ENCODE measurements around the gene MIPEP.
A peak's percentile ranks its signal among the peaks of the same experiment; 100 is the strongest.

The MIPEP gene

DNA sequence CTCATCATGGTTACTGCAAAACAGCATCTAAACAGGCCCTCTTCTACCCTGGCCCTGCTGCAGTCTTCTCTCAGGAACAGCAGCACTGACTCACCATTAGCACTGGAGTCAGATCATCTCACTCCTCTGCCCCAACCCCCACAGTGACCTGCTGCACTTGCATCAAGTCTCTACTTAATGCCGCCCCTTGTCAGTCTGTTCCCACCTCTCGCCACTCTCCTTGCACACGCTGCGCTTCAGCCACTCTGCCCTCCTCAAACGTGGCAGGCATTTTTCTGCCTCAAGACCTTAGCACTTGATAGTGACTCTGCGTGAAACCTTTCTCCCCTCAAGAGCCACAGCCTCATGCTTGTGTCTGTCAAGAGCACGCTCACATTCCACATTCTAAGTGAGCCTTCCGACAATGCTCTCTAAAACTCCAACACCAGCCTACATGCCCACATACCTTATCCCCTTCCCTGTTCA lies 22.1 kb downstream of the MIPEP start:
- no peak for TF ChIP-seq CTCF (IDR thresholded peaks at IDR 0.05; ENCODE audit: low read depth, low read length, missing control alignments)
- Histone ChIP-seq H3K36me3 (replicated peaks) (no peaks in the 10 kb centered on the region), H3K27ac (peak overlapping the region; percentile 39), H3K4me3 (ENCODE audit: low read depth, low read length) (no peak overlapping the region), H3K27me3 (replicated peaks) (no peaks in the 10 kb centered on the region)
- in situ Hi-C loops (cut with HindIII; ENCODE audit: low pct_ligation_motif_present, low sequenced_read_pairs) = no loop called here
- DNase-seq = peak; percentile 79

- in situ Hi-C loops (cut with HindIII; ENCODE audit: low pct_ligation_motif_present, low sequenced_read_pairs) = no loop called here
- no peak overlapping the region for H3K4me3 ChIP-seq (ENCODE audit: low read depth, low read length)
- no peak for TF ChIP-seq CTCF (IDR thresholded peaks at IDR 0.05; ENCODE audit: low read depth, low read length, missing control alignments)
- DNase-seq = no peak
- H3K36me3 ChIP-seq (replicated peaks) = no peaks in the 10 kb centered on the region
- H3K27me3 ChIP-seq (replicated peaks) = no peaks in the 10 kb centered on the region
- peak overlapping the region; percentile 6 for H3K27ac ChIP-seq
These were observed 22.7 kb downstream of the MIPEP start for GRCh38 chr13:23866420-23867026.

- Histone ChIP-seq H3K27me3 (replicated peaks) (no peaks in the 10 kb centered on the region), H3K4me3 (ENCODE audit: low read depth, low read length) (no peak overlapping the region), H3K36me3 (replicated peaks) (no peaks in the 10 kb centered on the region), H3K27ac (no peak overlapping the region)
- in situ Hi-C loops (cut with HindIII; ENCODE audit: low pct_ligation_motif_present, low sequenced_read_pairs) = no loop called here
- no peak for DNase-seq
- no peak for TF ChIP-seq CTCF (IDR thresholded peaks at IDR 0.05; ENCODE audit: low read depth, low read length, missing control alignments)
These were observed 23.3 kb downstream of the MIPEP start for GRCh38 chr13:23865906-23866305.

DNA sequence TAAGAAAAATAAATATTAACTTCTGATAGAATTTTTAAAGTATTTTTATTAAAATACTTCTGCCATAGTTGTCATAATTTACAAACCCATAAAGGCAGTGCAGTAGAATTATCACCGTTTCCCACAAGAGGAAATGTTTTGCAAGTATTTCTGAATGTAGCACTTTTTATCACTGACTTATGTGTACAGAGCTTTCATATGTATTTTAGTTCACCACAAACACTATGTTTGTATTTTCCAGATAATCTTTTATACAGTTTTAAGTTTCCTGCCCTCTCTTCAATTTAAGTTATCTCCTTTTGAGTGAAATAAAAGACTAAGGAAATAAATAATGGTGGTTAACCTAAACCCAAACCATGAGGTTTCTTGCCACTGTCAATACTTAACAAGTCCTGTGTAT lies 24.2 kb downstream of the MIPEP start:
- in situ Hi-C loops (cut with HindIII; ENCODE audit: low pct_ligation_motif_present, low sequenced_read_pairs) = no loop called here
- no peak for DNase-seq
- TF ChIP-seq CTCF (IDR thresholded peaks at IDR 0.05; ENCODE audit: low read depth, low read length, missing control alignments) = no peak

DNA sequence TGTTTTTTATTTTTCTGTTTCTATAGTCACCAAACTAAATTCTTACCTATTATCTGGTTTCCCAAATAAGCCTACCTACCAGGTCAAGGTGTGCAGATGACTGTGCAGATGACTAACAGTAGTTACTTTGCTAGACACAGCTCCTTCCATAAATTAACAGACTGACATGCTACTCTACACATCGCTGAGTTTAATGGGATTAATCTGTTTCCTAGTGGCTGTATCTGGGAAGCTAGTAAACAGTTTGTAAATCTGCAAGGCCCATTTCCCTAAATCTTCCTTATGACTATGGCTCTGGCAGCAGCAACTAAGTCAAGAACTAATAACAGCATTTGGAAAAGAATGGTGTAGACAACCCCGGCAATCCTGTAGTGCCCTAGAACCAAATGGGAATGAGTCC lies 27.9 kb downstream of the MIPEP start:
- in situ Hi-C loops (cut with HindIII; ENCODE audit: low pct_ligation_motif_present, low sequenced_read_pairs) = no loop called here
- TF ChIP-seq CTCF (IDR thresholded peaks at IDR 0.05; ENCODE audit: low read depth, low read length, missing control alignments) = no peak
- DNase-seq = no peak
- H3K4me3 ChIP-seq (ENCODE audit: low read depth, low read length) = no peak overlapping the region
- no peaks in the 10 kb centered on the region for H3K27me3 ChIP-seq (replicated peaks)
- no peaks in the 10 kb centered on the region for H3K36me3 ChIP-seq (replicated peaks)
- no peak overlapping the region for H3K27ac ChIP-seq

More for the DNA sequence above, 24.2 kb downstream of the MIPEP start:
- no peak overlapping the region for H3K27ac ChIP-seq
- no peak overlapping the region for H3K4me3 ChIP-seq (ENCODE audit: low read depth, low read length)
- no peaks in the 10 kb centered on the region for H3K27me3 ChIP-seq (replicated peaks)
- H3K36me3 ChIP-seq (replicated peaks) = no peaks in the 10 kb centered on the region

GRCh38 chr13:23859904-23860303 lies 29.3 kb downstream of the MIPEP start:
- no peak for TF ChIP-seq CTCF (IDR thresholded peaks at IDR 0.05; ENCODE audit: low read depth, low read length, missing control alignments)
- H3K4me3 ChIP-seq (ENCODE audit: low read depth, low read length) = no peak overlapping the region
- no peak for DNase-seq
- in situ Hi-C loops (cut with HindIII; ENCODE audit: low pct_ligation_motif_present, low sequenced_read_pairs) = no loop called here
- no peaks in the 10 kb centered on the region for H3K36me3 ChIP-seq (replicated peaks)
- no peaks in the 10 kb centered on the region for H3K27me3 ChIP-seq (replicated peaks)
- no peak overlapping the region for H3K27ac ChIP-seq

Measured in brain microvascular endothelial cell (primary cell).